Endodermal cell (in vitro differentiated cells): ENCODE results near the gene TOLLIP. TPM values are rescaled to one million over a fixed set of nuclear protein-coding genes. Genes with fewer than 3 reads are reported as not detected.

Source experiments
- DNase-seq: peaks from one replicate; pipeline ENCODE4 v3.0.0-alpha.2; 2017
- H3K27ac ChIP-seq: 2 replicates; pipeline ENCODE4 v1.5.1; 2013; ENCODE audit warnings: mild to moderate bottlenecking, low read depth, low read length, moderate library complexity
- H3K27me3 ChIP-seq: 2 replicates; pipeline ENCODE4 v1.6.1; 2013; ENCODE audit warnings: mild to moderate bottlenecking, low read length, moderate library complexity; ENCODE audit not compliant: insufficient read depth, control insufficient read depth, poor library complexity, severe bottlenecking
- H3K36me3 ChIP-seq: 2 replicates; pipeline ENCODE4 v1.7.0; 2013; ENCODE audit warnings: mild to moderate bottlenecking, low read length, moderate library complexity; ENCODE audit not compliant: control insufficient read depth, insufficient read depth
- H3K4me1 ChIP-seq: one replicate; pipeline ENCODE4 v1.7.0; 2013; ENCODE audit warnings: low read length; ENCODE audit not compliant: control insufficient read depth, insufficient read depth
- H3K4me3 ChIP-seq: 2 replicates; pipeline ENCODE4 v1.5.1; 2013; ENCODE audit warnings: mild to moderate bottlenecking, low read length, moderate library complexity
- H3K9ac ChIP-seq: 2 replicates; pipeline ENCODE4 v1.6.1; 2013; ENCODE audit warnings: mild to moderate bottlenecking, low read length, moderate library complexity; ENCODE audit not compliant: poor library complexity, severe bottlenecking; ENCODE audit errors: extremely low read depth
- H3K9me3 ChIP-seq: 2 replicates; pipeline ENCODE4 v1.6.1; 2013; ENCODE audit warnings: mild to moderate bottlenecking, low read length, moderate library complexity; ENCODE audit not compliant: control insufficient read depth
- H3K27ac Mint-ChIP-seq: 2 replicates; pipeline ENCODE4 v1.8.0; 2020; ENCODE audit warnings: mixed read lengths
- H3K27me3 Mint-ChIP-seq: 2 replicates; pipeline ENCODE4 v1.8.0; 2021; ENCODE audit warnings: mild to moderate bottlenecking, mixed read lengths; ENCODE audit not compliant: insufficient read depth
- H3K36me3 Mint-ChIP-seq: 2 replicates; pipeline ENCODE4 v1.8.0; 2020; ENCODE audit warnings: low read depth, mixed read lengths
- H3K4me1 Mint-ChIP-seq: 2 replicates; pipeline ENCODE4 v1.8.0; 2020; ENCODE audit warnings: mixed read lengths
- H3K4me3 Mint-ChIP-seq: 2 replicates; pipeline ENCODE4 v1.8.0; 2020; ENCODE audit warnings: mild to moderate bottlenecking, moderate library complexity, mixed read lengths
- H3K9me3 Mint-ChIP-seq: 2 replicates; pipeline ENCODE4 v1.8.0; 2020; ENCODE audit warnings: mild to moderate bottlenecking, mixed read lengths
- CTCF ChIP-seq: fragments of 200-600 bp; sonication (generic); conservative IDR thresholded peaks from 2 replicates; pipeline ENCODE4 v1.5.0; 2021; ENCODE audit warnings: antibody characterized with exemption, mild to moderate bottlenecking
- WGBS, 2 experiments: methylation state at CpG; one replicate each; pipeline versions ENCODE4 v1.1.5 to v1.1.7; 2013; ENCODE audit warnings: missing lambda C conversion rate in 2 of 2, mixed read lengths in 1 of 2; ENCODE audit not compliant: insufficient coverage in 1 of 2, insufficient read length in 1 of 2; 5-methylcytosine and 5-hydroxymethylcytosine counted together
- total RNA-seq, 2 donors: library from RNA; stranded (reverse); fragmentation: NEBNext Ultra II Directional in 1 of 2; extraction: Animal tissue kit (Norgen Biotek cat#: 25700) in 1 of 2; gene quantifications; 2 replicates in 1 of 2; 3 replicates in 1 of 2; pipeline ENCODE4 v1.2.1, GENCODE V29; 2021

The TOLLIP gene
- total RNA-seq, 2 donors from 2014 or later = 34.3 to 37.4 TPM

GRCh38 chr11:1310318-1310687 lies 871 bp upstream of the TOLLIP start:
- WGBS, 2 experiments = 88 to 93% methylated on average over 18 of the region's 18 CpGs
- H3K27me3 ChIP-seq = peaks cover 8% of the 10 kb centered on the region
- Mint-ChIP-seq H3K4me3 (peak overlapping the region; percentile 60), H3K27me3 (peaks cover 44% of the 10 kb centered on the region), H3K4me1 (peaks cover 6% of the 10 kb centered on the region), H3K27ac (no peak overlapping the region), H3K36me3 (peaks cover 9% of the 10 kb centered on the region), H3K9me3 (peaks cover 29% of the 10 kb centered on the region)
- H3K9me3 ChIP-seq = peaks cover 23% of the 10 kb centered on the region
- peak overlapping the region; percentile 79 for H3K27ac ChIP-seq
- H3K9ac ChIP-seq = peak overlapping the region; percentile 49
- DNase-seq = no peak
- H3K4me1 ChIP-seq = no peaks in the 10 kb centered on the region
- H3K4me3 ChIP-seq = peak overlapping the region; percentile 71
- TF ChIP-seq CTCF = no peak
- no peaks in the 10 kb centered on the region for H3K36me3 ChIP-seq

GRCh38 chr11:1308743-1309497 lies 512 bp downstream of the TOLLIP start:
- peaks cover 23% of the 10 kb centered on the region for H3K9me3 ChIP-seq
- Mint-ChIP-seq H3K27ac (no peak overlapping the region), H3K4me1 (peaks cover 6% of the 10 kb centered on the region), H3K9me3 (peaks cover 22% of the 10 kb centered on the region), H3K36me3 (peaks cover 14% of the 10 kb centered on the region), H3K27me3 (peaks cover 31% of the 10 kb centered on the region), H3K4me3 (peak overlapping the region; percentile 60)
- no peak for TF ChIP-seq CTCF
- no peaks in the 10 kb centered on the region for H3K4me1 ChIP-seq
- peaks cover 6% of the 10 kb centered on the region for H3K27me3 ChIP-seq
- H3K36me3 ChIP-seq = no peaks in the 10 kb centered on the region
- DNase-seq = no peak
- peak overlapping the region; percentile 77 for H3K4me3 ChIP-seq
- peak overlapping the region; percentile 53 for H3K27ac ChIP-seq
- peak overlapping the region; percentile 51 for H3K9ac ChIP-seq
- 6 to 7% methylated on average over 17 to 58 of the region's 58 CpGs for WGBS, 2 experiments

GRCh38 chr11:1307998-1308742 lies 1.3 kb downstream of the TOLLIP start:
- no peaks in the 10 kb centered on the region for H3K36me3 ChIP-seq
- Mint-ChIP-seq H3K36me3 (peaks cover 14% of the 10 kb centered on the region), H3K27ac (no peak overlapping the region), H3K9me3 (peaks cover 22% of the 10 kb centered on the region), H3K4me1 (peaks cover 6% of the 10 kb centered on the region), H3K4me3 (peak overlapping the region; percentile 60), H3K27me3 (peaks cover 24% of the 10 kb centered on the region)
- H3K4me3 ChIP-seq = peak overlapping the region; percentile 77
- H3K9ac ChIP-seq = peak overlapping the region; percentile 51
- WGBS, 2 experiments = 87 to 88% methylated on average over 18 to 21 of the region's 21 CpGs
- no peaks in the 10 kb centered on the region for H3K4me1 ChIP-seq
- peak; percentile 28 for DNase-seq
- H3K9me3 ChIP-seq = peaks cover 23% of the 10 kb centered on the region
- H3K27ac ChIP-seq = no peak overlapping the region
- TF ChIP-seq CTCF = no peak
- H3K27me3 ChIP-seq = peaks cover under 1% of the 10 kb centered on the region
